Adipose tissue (tissue), 3 donors: ENCODE data around the gene DBN1. TPM values are rescaled to one million over a fixed set of nuclear protein-coding genes. Genes with fewer than 3 reads are reported as not detected.
A peak's percentile ranks its signal among the peaks of the same experiment; 100 is the strongest.
"Not testable (repeated sequence)": the region's sequence is repeated elsewhere in the genome, so short reads cannot be mapped to it uniquely, and the experiment has no call there.

Experiments
- H3K27ac ChIP-seq: one replicate; pipeline ENCODE4 v1.5.1; 2013; ENCODE audit warnings: low read depth, low read length
- WGBS, 3 donors: extraction: QIAGEN DNeasy Blood & Tissue Kit; methylation state at CpG; one replicate each; pipeline ENCODE4 v1.1.7; 2013; 5-methylcytosine and 5-hydroxymethylcytosine counted together
- polyA plus RNA-seq, 3 donors: library from polyadenylated mRNA; stranded (reverse); fragments of 200-250 nt; gene quantifications; one replicate each; pipeline ENCODE4 v1.2.3, GENCODE V29; 2013
- donor health status: healthy with polysubstance abuse.
- donor health status: Bipolar disorder and iron deficiency.
- donor health status: healthy.

The DBN1 gene
- polyA plus RNA-seq, 3 donors = 10.1 to 85.7 (median 45.1) TPM

DNA sequence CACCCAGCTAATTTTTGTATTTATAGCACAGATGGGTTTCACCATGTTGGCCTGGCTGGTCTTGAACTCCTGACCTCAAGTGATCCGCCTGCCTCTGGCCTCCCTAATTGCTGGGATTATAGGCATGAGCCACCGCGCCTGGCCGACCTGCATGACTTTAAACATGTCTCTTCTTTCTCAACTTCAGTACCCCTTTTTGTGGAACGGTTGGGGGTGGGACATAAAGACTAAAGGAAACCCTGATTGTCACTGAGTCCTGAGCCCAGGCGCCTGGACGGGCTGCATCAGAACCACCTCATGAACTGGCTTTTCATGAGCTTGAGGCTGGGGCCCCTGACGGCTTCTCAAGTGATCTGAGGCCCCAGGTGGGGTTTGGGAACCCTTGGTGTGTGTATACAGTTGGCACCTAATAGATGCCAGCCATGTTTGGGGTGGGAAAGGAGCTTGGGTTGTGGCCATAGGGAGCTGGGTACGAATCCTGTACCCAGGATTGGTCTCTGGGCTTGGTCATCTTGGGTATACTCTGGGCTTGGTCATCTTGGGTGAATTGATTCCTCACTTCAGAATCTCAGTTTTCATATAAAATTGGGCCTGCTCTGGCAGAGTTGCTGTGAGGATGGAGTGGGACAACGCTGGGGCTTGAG lies 44.7 kb downstream of the DBN1 start:
- WGBS, 3 donors = 56 to 87% (median 66%) methylated on average over 10 of the region's 10 CpGs
- peak overlapping the region; percentile 56 for H3K27ac ChIP-seq

DNA sequence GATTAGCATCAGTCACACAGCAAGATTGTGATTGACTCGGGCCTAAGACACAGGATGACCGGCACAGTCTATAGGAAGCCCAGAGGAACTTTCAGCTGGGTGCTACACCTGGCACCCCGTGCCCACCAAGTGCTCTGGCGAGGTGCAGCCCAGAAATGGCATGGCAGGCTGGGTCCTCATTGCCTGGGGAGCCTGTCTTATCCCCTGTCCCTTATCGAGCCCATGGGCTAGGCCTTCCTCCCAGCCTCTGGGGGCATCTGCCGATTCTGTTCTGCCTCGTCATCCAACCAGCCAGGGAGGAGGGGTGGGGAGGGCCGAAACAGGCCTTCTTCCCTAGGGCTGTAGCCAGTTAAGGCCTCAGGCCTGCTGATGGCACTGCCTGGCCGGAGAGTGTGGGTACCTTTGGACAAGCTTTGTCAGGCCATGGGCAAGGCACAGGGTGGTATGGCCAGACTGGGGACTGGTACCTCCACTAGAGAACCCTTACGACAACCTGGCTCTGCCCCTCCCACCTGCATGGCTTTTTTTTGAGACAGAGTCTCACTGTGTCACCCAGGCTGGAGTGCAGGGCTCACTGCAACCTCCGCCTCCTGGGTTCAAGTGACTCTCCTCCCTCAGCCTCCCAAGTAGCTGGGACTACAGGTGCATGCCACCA lies 45.4 kb downstream of the DBN1 start:
- H3K27ac ChIP-seq = no peak overlapping the region
- WGBS, 3 donors = 52 to 77% (median 54%) methylated on average over 11 of the region's 11 CpGs

DNA sequence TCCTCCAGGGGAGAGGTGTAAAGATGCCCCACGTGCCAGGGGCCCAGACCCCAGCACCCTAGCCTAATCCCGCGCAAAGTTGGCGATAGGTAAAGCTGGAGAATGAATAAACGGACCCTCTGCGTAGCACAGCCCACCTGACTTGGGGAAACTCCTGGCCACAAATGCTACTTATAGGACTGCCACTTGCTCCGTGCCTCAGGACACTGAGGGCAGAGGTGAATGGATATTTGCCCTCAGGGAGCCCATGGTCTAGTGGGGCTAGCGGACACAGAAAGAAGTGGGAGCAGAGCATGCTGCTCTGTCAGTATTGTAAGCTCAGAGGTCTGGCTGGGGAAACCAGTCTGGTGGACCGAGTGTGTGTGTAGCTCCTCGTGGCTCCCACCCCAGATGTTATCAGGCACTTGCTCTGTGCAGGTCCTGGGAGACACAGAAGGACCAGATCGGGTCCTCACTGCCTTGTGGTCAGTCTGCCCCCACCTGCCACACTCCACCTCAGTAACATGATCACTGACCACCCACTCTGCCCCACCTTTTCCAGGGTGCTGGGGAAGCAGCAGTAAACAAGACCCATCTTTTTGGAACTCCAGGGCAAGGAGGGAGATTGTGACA lies 46.1 kb downstream of the DBN1 start:
- 10 to 18% (median 10%) methylated on average over 11 of the region's 11 CpGs for WGBS, 3 donors
- H3K27ac ChIP-seq = no peak overlapping the region

DNA sequence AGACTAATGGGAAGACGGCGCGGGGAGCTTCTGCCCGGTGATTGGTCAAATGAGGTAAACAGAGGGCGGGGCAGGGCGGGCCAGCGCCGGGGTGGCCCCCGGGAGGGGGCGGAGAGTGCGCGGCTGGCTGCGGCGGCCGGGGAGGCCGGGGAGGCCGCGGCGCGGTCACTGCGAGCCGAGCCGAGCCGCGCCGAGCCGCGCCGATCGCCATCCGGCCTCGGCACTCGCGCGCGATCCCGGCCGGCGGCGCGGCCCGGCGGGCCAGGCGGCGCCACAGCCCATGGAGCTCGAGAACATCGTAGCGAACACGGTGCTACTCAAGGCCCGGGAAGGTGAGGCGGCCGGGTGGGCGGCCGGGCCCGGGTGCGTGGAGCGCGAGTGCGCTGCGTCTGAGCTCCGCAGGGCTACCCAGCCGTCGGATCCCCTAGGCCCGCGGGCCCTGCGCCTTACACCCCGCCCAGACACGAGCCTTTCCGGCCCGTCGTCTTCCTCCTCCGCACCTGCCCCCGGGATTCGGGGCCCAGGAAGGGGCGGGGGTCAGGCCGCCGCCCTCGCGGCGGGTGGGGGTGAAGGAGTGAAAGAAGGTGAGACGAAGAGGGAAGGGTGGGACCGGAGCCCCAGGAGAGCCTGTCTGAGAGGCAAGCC lies 46.7 kb downstream of the DBN1 start, which contains the start of gene GRK6:
Gene GRK6 (plus strand): TSS at position 111 of the 645 bp plus-strand sequence. CDS start 170 bp downstream, at position 281.
- 0 to 1% (median 1%) methylated on average over 73 to 82 of the region's 82 CpGs for WGBS, 3 donors

DNA sequence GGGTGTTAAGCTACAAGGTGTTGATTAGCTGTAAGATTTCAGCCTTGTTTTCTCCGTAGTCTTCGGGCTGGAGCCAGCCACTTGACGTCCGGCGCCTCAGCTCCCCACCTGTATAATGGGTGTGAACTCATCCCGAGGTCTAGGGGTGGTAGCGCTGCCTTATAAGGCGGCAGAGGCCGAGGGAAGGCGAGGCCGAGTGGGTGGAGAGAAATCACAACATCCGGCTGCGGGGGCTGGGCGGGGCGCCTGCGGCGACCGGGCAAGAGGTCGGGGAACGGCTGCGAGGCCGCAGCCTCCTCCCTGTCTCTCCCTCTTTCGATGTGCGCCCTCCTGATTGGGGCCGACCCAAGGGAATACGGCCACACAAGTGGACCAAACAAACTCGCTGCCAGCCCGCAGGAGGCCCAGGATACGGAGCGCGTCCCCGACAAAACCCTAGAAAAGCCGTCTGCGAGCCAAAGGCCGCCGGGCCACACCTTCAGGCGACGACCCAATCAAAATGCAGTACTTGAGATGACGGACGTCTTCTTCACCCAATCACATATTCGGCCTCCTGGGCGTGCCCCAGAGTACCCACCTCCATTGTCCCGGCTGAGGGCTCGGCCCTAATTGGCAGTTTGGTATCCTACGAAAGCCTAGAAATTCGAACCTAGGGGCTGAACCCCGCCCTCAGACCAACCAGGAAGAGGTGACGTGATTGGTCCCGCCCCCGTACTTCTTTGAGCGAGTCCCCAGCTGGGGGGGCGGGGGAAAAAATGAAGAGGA lies 47.5 kb downstream of the DBN1 start:
- peak overlapping the region; percentile 63 for H3K27ac ChIP-seq
- WGBS, 3 donors = 0 to 1% (median 0%) methylated on average over 50 to 52 of the region's 52 CpGs

More for the DNA sequence above, 46.7 kb downstream of the DBN1 start, which contains the start of gene GRK6:
- H3K27ac ChIP-seq = peak within 1 kb of the TSS; percentile 88

DNA sequence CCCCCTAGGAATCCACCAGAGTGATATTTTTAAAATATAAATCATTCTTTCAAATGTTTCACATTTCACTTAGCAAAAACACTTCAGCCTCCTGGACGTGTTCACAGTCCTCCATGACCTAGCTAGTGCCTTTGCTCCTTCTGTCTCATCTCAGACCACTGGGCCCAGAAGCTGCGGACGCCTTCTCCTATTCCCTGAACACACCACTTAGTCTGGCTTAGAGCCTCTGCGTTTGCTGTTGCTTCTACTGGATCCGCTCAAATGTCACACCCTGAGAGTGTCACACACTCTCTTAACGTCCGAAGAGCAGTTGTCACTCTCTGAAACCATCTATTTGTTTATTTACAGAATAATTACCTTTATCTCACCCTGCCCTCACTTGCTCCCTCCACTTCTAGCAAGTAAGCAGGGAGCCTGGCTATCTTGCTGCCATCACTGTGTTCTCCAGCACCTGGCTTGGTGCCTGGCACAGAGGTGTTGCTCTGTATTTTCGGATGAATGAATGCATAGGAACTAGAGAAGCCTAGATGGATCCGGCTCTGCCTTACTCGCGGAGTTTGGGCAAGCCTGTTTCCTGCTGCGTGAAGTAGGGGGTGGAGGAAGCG lies 48.1 kb downstream of the DBN1 start:
- WGBS, 3 donors = 40 to 49% (median 49%) methylated on average over 13 of the region's 13 CpGs

DNA sequence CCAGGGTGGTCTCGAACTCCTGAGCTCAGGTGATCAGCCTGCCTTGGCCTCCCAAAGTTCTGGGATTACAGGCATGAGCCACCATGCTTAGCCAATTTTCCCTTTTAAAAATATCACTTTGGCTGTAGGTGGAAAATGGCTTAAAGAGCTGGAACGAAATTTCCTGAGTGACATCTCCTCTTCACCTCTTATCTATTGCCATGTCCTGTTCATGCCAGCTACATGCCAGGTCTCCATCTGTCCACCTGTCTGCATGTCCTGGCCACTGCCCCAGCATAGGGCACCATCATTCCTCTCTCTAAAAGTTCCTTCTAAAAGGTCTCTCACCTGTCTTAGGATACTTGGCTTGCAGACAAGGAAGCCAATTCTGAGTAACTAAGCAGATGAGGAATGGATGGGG lies 49.8 kb downstream of the DBN1 start:
- 71 to 98% (median 97%) methylated on average over 2 of the region's 2 CpGs for WGBS, 3 donors

More for the DNA sequence above, 48.1 kb downstream of the DBN1 start:
- H3K27ac ChIP-seq = peak overlapping the region; percentile 63

DNA sequence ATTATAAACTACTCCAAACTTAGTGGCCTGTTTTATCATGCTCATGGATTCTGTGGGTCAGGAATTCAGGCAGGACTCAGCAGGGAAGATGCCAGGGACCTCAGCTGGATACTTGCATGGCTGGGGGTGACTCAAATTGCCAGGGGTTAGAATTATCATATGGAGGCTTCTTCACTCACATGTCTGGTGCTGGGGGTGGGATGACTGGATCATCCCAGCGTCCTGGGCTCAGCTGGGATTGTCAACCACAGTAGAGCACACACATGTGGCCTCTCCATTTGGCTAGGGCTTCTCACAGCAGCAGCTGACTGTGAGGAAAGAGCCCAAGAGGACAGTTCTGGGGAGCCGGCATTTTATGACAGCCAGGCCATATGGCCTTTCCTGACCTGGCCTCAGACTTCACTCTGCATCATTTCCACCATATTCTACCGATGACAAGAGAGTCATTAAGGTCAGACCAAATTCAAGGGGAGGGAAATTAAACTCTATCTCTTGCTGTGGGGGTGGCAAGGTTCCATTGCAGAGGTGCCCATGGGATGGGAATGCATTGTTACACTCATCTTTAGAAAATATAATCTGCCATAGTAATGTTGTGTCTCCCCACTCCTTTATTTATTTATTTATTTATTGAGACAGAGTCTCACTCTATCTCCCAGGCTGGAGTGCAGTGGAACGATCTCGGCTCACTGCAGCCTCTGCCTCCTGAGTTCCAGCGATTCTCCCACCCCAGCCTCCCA lies 52.2 kb downstream of the DBN1 start:
- 76 to 84% (median 80%) methylated on average over 6 of the region's 6 CpGs for WGBS, 3 donors
- H3K27ac ChIP-seq = no peak overlapping the region

More for the DNA sequence above, 49.8 kb downstream of the DBN1 start:
- H3K27ac ChIP-seq = no peak overlapping the region

DNA sequence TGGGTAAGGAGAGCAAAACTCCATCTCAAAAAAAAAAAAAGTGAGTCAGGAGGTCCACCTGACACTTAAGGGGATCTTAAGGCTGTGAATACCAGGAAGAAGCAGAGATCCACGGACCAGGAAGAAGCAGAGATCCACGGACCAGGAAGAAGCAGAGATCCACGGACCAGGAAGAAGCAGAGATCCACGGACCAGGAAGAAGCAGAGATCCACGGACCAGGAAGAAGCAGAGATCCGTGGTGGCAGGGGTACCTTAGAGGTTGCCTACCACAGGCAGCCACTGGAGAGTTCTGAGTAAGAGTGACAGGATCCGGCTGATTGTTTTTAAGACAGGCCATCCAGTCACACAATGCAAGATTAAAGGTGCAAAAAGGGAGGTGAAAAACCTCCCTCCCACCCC lies 53.0 kb downstream of the DBN1 start:
- 69 to 72% (median 69%) methylated on average over 7 of the region's 7 CpGs for WGBS, 3 donors
- not testable (repeated sequence) for H3K27ac ChIP-seq

DNA sequence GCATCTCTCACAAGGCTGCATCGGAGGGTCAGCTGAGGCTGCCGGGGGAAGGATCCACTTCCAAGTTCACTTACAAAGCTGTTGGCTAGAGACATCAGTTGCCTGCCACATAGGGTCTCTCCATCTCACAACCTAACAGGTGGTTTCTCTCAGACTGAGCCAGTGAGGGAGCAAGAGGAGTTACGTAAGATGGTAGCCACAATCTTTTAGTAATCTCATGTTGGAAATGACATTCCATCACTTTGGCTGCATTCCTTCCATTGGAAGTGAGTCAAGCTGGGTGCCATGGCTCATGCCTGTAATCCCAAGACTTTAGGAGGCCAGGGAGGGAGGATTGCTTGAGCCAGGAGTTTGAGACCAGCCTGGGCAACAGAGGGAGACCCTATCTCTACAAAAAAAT lies 54.4 kb downstream of the DBN1 start:
- H3K27ac ChIP-seq = no peak overlapping the region
- WGBS, 3 donors = 75 to 86% (median 84%) methylated on average over 3 of the region's 3 CpGs

DNA sequence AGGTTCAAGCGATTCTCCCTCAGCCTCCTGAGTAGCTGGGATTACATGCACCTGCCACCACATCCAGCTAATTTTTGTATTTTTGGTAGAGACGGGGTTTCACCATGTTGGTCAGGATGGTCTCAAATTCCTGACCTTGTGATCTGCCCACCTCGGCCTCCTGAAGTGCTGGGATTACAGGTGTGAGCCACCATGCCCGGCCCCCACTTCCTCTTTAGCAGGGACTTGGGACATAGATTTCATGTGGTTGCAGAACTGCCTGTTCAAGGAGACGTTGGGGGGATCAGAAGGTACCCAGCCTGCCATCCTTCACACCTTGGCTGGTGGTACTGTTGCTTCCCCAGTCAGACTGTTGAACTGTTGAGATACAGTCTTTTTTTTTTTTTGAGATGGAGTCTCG lies 56.4 kb downstream of the DBN1 start:
- WGBS, 3 donors = 72 to 83% (median 81%) methylated on average over 6 of the region's 6 CpGs
- H3K27ac ChIP-seq = not testable (repeated sequence)

DNA sequence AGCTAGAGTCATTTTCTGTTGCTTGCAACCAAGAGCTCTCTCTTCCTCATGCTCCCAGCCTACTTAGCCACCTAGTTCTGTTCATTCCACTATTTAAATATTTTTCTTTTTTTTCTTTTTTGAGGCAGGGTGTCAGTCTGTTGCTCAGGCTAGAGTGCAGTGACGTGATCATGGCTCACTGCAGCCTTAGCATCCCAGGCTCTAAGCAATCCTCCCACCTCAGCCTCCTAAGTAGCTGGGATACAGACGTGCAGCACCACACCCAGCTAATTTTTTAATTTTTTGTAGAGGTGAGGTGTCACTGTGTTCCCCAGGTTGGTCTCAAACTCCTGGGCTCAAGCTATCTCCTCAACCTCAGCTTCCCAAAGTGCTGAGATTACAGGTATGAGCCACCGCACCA lies 59.0 kb downstream of the DBN1 start:
- 67 to 88% (median 86%) methylated on average over 3 of the region's 3 CpGs for WGBS, 3 donors
- H3K27ac ChIP-seq = no peak overlapping the region

DNA sequence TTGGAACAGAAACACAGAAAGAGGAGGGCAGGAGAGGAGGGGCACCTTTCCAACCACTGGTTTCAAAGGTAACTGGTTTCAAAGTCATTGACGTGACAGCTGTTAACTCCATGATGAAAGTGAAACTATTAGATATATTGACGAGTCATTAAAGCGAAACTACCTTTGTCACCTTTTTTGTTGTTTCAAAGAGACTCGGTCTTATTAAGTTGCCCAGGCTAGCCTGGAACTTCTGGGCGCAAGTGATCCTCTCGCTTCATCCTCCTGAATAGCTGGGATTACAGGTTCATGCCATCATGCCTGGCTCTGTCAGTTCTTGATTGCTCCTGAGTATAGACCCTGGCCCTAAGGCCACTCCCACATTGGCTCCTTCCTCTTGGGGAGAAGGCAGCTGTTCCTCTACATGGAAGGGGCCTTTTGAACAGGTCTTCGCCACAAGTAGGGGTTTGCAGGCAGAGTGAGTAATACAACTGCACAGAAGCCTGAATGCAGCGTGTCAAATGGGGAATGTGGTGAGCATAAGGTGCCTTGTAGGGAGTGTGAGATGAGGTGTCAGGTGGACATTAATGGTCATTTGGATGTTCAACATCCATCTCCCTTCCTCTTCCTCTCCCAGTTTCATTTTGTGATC lies 60.7 kb downstream of the DBN1 start:
- 74 to 80% (median 78%) methylated on average over 8 of the region's 8 CpGs for WGBS, 3 donors
- no peak overlapping the region for H3K27ac ChIP-seq

DNA sequence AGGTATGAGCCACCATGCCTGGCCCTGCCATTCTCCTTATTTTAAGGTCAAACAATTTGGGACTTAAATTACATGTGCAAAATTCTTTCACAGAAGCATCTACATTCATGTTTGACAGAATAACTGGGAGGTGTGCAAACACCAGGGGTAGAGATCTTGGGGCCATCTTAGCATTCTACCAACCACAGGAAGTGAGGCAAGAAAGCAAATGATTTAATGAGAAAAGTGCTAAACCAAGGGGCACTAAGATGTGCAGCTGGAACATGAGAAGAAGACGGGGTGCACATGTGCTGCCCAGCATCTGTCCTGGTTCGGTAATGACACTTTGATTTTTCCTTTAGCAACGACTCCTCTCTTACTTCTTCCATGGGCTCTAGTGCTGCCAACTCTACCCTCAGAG lies 62.9 kb downstream of the DBN1 start:
- WGBS, 3 donors = 60 to 72% (median 72%) methylated on average over 3 of the region's 3 CpGs
- no peak overlapping the region for H3K27ac ChIP-seq

DNA sequence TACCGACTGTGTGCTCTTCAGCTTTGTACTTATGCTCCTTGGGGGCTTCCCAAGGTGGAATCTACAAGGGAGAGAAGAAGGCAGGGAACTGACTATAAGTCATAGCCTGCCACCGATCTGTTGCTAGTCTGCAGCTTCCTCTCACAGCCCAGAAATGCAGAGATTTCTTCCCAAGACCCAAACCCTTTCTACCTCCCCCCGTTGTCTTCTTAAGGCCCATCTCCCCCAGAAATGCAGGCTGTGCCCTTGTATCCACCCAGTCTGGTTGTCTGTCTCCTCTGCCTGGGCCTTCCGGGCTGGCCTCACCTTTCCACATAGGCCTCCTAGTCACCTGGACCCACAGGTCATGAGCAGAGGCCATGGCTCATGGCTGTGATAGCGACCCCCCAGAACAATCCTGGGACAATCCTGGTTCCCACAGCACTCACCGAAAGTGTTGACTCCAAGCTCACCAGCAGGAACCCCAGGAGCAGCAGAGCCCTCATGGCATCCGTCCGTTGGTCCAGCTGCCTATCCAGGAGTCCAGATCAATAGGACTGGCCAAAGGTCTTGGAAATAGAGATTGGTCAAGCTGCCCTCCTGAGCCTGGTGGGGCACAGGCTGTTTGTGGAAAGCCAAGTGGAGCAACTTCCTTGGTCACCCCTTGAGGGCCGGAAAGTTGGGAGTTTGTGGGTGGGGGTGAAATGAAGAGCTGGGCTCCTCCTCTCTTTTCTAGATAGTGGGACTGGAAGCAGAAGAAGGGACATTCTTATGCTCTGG lies 64.2 kb downstream of the DBN1 start, which contains the start of gene F12:
Gene F12 (minus strand): TSS at position 522 of the 759 bp plus-strand sequence. CDS start 37 bp downstream, at position 485.
- 82 to 85% (median 85%) methylated on average over 9 of the region's 9 CpGs for WGBS, 3 donors
- no peak within 1 kb of the TSS for H3K27ac ChIP-seq
